ENCODE results near the gene LRP1B. TPM values are rescaled to one million over a fixed set of nuclear protein-coding genes. Genes with fewer than 3 reads are reported as not detected.

The LRP1B gene
- total RNA-seq, 1 donor from 2014 or later = 0.25 TPM

DNA sequence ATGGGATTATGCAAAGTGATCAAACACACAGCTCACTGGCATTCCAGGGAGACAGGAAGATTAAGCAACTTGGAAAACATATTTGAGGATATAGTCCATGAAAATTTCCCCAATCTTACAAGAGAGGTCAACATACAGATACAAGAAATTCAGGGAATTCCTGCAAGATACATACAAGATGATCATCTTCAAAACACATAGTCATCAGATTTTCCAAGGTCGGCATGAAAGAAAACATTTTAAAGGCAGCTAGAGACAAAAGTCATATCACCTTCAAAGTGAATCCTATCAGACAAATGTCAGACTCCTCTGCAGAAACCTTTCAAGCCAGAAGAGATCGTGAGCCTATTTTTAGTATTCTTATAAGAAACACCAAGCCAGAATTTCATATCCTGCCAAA is 1188.5 kb downstream of the LRP1B start:
- TF ChIP-seq CTCF (IDR thresholded peaks at IDR 0.05) = no peak
- Mint-ChIP-seq H3K27me3 (ENCODE audit: low read depth) (no peaks in the 10 kb centered on the region), H3K36me3 (ENCODE audit: low read depth) (no peaks in the 10 kb centered on the region), H3K4me3 (ENCODE audit: unreplicated experiment) (no peak overlapping the region), H3K4me1 (ENCODE audit: low read depth) (no peaks in the 10 kb centered on the region), H3K27ac (ENCODE audit: unreplicated experiment) (no peak overlapping the region), H3K9me3 (ENCODE audit: low read depth) (no peaks in the 10 kb centered on the region)
- no peak for DNase-seq (ENCODE audit: low spot score)

DNA sequence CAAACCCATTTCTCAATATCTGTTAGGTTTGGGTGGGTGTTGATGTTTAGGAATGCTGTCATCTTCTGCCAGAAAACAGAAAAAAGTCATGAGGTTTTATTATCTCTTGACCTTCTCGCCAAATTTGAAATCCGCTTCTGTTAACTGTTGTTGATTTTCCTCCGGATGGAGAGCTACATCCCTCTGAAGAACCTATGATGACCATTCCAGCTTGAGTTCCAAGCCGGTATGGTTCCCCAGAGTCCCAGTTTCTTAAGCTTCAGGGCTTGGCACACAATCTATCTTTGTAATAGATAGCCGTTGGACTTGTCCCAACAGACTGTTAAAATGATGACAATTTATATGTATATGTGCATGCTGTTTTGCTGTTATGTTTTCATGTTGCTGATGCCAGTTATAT is 1201.0 kb downstream of the LRP1B start:
- Mint-ChIP-seq H3K9me3 (ENCODE audit: low read depth) (peaks cover 1% of the 10 kb centered on the region), H3K27ac (ENCODE audit: unreplicated experiment) (no peak overlapping the region), H3K4me1 (ENCODE audit: low read depth) (no peaks in the 10 kb centered on the region), H3K27me3 (ENCODE audit: low read depth) (no peaks in the 10 kb centered on the region), H3K4me3 (ENCODE audit: unreplicated experiment) (no peak overlapping the region), H3K36me3 (ENCODE audit: low read depth) (no peaks in the 10 kb centered on the region)
- no peak for TF ChIP-seq CTCF (IDR thresholded peaks at IDR 0.05)
- DNase-seq (ENCODE audit: low spot score) = no peak

- no peak overlapping the region for H3K4me3 Mint-ChIP-seq (ENCODE audit: unreplicated experiment)
- no peaks in the 10 kb centered on the region for H3K4me1 Mint-ChIP-seq (ENCODE audit: low read depth)
- H3K27ac Mint-ChIP-seq (ENCODE audit: unreplicated experiment) = no peak overlapping the region
- H3K27me3 Mint-ChIP-seq (ENCODE audit: low read depth) = no peaks in the 10 kb centered on the region
- no peak for TF ChIP-seq CTCF (IDR thresholded peaks at IDR 0.05)
- no peak for DNase-seq (ENCODE audit: low spot score)
- no peaks in the 10 kb centered on the region for H3K36me3 Mint-ChIP-seq (ENCODE audit: low read depth)
- H3K9me3 Mint-ChIP-seq (ENCODE audit: low read depth) = no peaks in the 10 kb centered on the region
These were observed 1212.4 kb downstream of the LRP1B start for GRCh38 chr2:140918426-140918825.

GRCh38 chr2:140916410-140916809 is 1214.4 kb downstream of the LRP1B start:
- Mint-ChIP-seq H3K4me3 (ENCODE audit: unreplicated experiment) (no peak overlapping the region), H3K4me1 (ENCODE audit: low read depth) (no peaks in the 10 kb centered on the region), H3K9me3 (ENCODE audit: low read depth) (no peaks in the 10 kb centered on the region), H3K27ac (ENCODE audit: unreplicated experiment) (no peak overlapping the region), H3K27me3 (ENCODE audit: low read depth) (no peaks in the 10 kb centered on the region), H3K36me3 (ENCODE audit: low read depth) (no peaks in the 10 kb centered on the region)
- no peak for TF ChIP-seq CTCF (IDR thresholded peaks at IDR 0.05)
- no peak for DNase-seq (ENCODE audit: low spot score)

GRCh38 chr2:140910683-140911082 is 1220.1 kb downstream of the LRP1B start:
- H3K27me3 Mint-ChIP-seq (ENCODE audit: low read depth) = peaks cover 3% of the 10 kb centered on the region
- no peak for DNase-seq (ENCODE audit: low spot score)
- H3K4me1 Mint-ChIP-seq (ENCODE audit: low read depth) = no peaks in the 10 kb centered on the region
- no peak overlapping the region for H3K27ac Mint-ChIP-seq (ENCODE audit: unreplicated experiment)
- TF ChIP-seq CTCF (IDR thresholded peaks at IDR 0.05) = no peak
- H3K36me3 Mint-ChIP-seq (ENCODE audit: low read depth) = no peaks in the 10 kb centered on the region
- no peak overlapping the region for H3K4me3 Mint-ChIP-seq (ENCODE audit: unreplicated experiment)
- no peaks in the 10 kb centered on the region for H3K9me3 Mint-ChIP-seq (ENCODE audit: low read depth)
